C1 segment of cervical spinal cord (tissue), 14 donors: ENCODE results near the gene SSR4.
A peak's percentile ranks its signal among the peaks of the same experiment; 100 is the strongest.
"Not testable (repeated sequence)": the region's sequence is repeated elsewhere in the genome, so short reads cannot be mapped to it uniquely, and the experiment has no call there.

Experiments
- DNase-seq, 14 donors: peaks; one replicate each; lab custom pipeline; 2025; lab: John Stamatoyannopoulos, UW

The SSR4 gene

DNA sequence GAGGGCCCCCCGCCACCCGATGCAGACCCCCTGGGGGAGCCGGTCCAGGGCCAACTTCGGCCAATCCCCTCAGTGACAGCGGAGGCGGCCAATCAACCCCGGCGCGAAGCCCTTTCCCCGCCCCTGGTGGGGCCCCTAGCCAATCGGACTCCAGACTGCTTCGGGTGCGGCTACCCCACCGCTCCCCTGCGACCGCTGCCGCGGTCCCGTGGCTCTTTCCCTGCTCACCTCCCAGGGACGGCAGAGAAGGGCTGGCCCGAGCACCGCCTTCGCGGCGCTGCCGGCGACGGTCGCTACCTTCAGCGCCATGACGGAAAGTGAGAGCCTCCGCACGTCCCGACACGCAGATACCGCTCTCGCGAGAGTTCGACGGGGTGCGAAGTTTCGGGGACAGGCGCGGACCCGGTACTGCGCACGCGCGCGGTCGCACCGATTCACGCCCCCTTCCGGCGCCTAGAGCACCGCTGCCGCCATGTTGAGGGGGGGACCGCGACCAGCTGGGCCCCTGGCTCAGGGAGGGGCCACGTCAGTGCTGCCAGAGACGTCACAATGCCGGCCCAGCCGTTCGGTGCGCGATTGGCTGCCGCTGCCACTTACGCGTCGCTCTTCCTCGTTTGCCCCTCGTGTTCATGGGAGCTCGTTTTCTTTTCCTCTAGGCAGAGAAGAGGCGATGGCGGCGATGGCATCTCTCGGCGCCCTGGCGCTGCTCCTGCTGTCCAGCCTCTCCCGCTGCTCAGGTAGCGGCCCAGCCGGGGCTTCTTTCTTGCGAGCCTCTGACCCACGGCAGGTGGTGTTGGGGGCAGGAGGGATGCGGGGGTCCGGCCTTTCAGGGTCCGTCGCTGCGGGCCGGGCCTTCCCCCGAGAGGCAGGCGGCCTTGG lies at the start of gene SSR4, which contains the start of gene IDH3G:
Gene SSR4, plus strand, starts transcription at position 651 of the 879 bp plus-strand sequence. Its CDS starts 20 bp downstream, at position 671.
Gene IDH3G, minus strand, starts transcription at position 358 of the 879 bp plus-strand sequence. Its CDS starts 49 bp downstream, at position 309.
- peak; percentile 58 to 94 (median 88) for DNase-seq

DNA sequence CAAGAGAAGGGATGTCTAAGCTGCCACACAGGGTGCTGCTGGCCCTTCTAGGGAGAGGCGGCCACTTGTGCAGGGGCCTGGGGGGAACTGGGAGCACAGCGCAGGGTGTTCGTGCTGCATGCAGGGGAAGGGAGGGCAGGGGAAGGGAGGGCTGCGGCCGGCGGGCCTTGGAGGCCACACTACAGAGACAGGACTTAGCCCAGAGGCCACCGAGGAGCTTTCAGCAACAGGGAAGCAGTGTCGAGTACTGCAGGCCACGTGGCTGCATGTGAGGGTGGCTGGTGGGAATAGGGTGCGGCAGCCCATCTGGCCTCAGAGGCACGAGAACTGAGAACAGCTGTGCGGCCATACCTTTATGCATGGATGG lies 49.4 kb upstream of the SSR4 start:
- not testable (repeated sequence) for DNase-seq

- no peak for DNase-seq
These were observed 48.1 kb upstream of the SSR4 start for GRCh38 chrX:153746359-153746758.

GRCh38 chrX:153746991-153747390 lies 47.5 kb upstream of the SSR4 start:
- not testable (repeated sequence) for DNase-seq

GRCh38 chrX:153749017-153749416 lies 45.5 kb upstream of the SSR4 start:
- DNase-seq: not testable (repeated sequence)

- peak in 1 of 14 donors; percentile 49 for DNase-seq
These were observed 44.2 kb upstream of the SSR4 start for GRCh38 chrX:153750127-153750774.

- DNase-seq: no peak
These were observed 39.3 kb upstream of the SSR4 start for GRCh38 chrX:153755136-153755535.

GRCh38 chrX:153761863-153762262 lies 32.6 kb upstream of the SSR4 start:
- DNase-seq: no peak

- no peak for DNase-seq
These were observed 31.8 kb upstream of the SSR4 start for GRCh38 chrX:153762626-153763173.

DNA sequence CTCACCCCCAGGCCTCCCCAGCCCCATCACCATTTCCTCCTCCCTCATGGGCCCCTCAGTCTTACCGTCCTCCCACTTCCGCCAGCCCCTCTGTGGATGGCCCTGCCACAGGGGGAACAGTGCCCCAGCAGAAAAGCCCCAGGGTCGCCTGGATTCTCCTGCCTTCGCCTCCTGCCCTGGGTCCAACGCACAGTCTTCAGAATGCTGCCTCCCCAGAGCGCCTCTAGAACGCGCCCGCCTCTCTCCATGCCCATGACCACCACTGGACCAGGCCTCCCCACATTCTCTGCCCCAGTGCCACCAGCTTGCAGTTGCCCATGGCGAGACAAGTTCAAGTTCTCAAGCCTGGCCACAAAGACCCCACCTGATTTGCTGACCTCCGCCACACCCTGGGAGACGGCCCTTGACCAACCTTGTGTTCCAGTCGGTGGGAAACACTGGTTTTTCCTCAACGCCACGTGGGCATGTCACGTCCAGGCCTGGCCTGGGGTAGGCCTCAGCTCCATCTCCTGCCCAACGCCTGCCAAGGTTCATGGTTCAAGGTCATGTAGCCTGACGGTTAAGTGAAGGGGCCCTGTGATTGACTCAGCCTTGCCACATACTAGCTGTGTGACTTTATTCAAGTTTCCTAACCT lies 31.1 kb upstream of the SSR4 start:
- no peak for DNase-seq

GRCh38 chrX:153763989-153764755 lies 30.3 kb upstream of the SSR4 start, which contains the start of gene PLXNB3:
TSS of gene PLXNB3 (plus strand) at chrX:153764249. CDS start at chrX:153765536, 1,287 bp downstream.
- DNase-seq: peak in 13 of 14 donors; percentile 48 to 87 (median 81)

GRCh38 chrX:153764786-153765137 lies 29.7 kb upstream of the SSR4 start:
- peak in 1 of 14 donors; percentile 63 for DNase-seq

GRCh38 chrX:153765138-153766079 lies 29.1 kb upstream of the SSR4 start:
- DNase-seq: peak in 13 of 14 donors; percentile 39 to 92 (median 85)

DNA sequence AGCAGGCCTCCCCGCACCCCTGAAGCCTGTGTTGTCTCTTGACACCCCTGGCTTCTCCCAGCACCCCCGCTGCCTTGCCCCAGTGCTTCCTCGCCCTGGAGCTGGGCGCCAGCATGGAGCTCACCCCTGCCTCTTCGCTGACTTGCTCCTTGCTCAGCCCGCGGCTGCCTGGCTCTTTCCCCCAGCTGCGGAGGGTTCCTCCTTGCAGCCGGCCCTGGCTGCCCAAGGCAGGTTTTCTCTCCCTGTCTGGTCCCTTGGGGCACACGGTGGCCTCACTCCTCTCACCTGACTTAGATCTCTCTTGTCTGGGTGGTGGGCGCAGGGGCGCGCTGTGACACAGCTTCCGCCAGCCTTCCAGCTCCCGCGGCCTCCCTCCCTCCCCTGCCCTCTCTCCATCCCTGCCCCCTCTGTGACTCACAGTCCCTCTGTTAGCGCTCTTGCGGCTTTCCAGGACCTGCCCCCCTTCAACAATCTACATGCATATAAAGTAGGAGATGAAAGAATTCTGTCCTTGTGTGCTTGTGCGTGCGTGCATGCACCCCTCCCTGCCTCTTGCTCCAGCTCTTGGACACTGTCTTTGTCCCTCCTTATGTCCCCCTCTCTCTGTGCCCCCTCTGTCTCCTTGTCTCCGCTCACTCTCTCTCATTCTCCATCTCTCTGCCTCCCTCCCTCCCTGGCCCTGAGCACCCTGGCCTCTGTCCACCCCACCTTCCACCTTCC lies 28.2 kb upstream of the SSR4 start:
- peak in 7 of 14 donors; percentile 22 to 67 (median 49) for DNase-seq

DNA sequence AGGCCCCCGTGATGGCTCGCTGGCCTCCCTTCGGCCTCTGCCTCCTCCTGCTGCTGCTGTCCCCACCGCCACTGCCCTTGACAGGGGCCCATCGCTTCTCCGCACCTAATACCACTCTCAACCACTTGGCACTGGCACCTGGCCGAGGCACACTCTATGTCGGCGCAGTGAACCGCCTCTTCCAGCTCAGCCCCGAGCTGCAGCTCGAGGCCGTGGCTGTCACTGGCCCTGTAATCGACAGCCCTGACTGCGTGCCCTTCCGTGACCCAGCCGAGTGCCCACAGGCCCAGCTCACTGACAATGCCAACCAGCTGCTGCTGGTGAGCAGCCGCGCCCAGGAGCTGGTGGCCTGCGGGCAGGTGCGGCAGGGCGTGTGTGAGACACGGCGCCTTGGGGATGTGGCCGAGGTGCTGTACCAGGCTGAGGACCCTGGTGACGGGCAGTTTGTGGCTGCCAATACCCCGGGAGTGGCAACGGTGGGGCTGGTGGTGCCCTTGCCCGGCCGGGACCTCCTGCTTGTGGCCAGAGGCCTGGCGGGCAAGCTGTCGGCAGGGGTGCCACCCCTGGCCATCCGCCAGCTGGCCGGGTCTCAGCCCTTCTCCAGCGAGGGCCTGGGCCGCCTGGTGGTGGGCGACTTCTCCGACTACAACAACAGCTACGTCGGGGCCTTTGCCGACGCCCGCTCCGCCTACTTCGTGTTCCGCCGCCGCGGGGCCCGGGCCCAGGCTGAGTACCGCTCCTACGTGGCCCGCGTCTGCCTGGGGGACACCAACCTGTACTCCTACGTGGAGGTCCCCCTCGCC lies 27.4 kb upstream of the SSR4 start:
- peak in 1 of 14 donors; percentile 30 for DNase-seq

DNA sequence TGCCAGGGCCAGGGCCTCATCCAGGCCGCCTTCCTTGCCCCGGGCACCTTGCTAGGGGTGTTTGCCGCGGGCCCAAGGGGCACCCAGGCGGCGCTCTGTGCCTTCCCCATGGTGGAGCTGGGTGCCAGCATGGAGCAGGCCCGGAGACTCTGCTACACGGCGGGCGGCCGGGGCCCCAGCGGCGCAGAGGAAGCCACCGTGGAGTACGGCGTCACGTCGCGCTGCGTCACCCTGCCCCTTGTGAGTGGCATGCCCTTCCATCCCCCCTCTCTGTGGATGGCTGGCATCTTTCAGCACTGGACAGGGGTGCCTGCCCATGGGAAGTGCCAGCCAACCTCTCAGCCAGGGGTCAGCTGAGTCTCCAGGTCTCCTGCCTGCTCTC lies 26.8 kb upstream of the SSR4 start:
- DNase-seq: no peak

DNA sequence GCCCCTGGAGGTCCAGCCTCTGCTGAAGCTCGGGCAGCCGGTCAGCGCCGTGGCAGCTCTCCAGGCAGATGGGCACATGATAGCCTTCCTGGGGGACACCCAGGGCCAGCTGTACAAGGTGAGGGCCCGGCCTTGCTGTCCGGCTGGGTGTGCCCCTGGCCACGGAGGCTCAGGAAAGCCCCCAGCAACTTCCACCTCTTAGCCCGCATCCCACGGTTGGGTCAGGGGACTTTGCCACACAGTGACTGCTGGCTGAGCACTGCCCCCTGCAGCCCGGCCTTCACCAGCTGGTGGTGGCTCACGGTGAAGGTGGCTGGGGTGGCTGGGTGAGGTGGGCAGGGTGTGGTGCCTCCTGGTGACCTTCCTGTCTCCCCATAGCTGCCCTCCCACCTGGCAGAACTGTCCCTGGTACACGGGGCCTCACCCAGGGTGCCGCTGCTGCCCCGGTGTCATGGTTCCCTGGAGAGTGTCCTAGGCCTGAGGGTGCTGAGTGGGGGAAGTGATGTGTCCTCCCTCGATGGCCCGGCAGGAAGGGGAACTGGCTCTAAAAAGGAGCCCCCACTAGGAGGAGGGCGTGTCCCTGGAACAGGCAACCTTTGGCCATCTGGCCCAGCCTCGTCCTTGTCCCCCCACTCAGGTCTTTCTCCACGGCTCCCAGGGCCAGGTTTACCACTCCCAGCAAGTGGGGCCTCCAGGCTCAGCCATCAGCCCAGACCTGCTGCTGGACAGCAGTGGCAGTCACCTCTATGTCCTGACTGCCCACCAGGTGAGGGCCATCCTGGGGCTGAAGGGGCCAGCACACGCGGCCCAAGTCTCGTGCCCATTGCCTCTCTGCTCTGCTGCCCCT lies 25.9 kb upstream of the SSR4 start:
- no peak for DNase-seq
